HG02840 (cell line): ENCODE data around the gene MDFIC2.

Experiments used
- ATAC-seq: cut with Tn5 transposase; IDR thresholded peaks from one replicate; pipeline ENCODE4 v1.9.1; 2021; ENCODE audit warnings: mild to moderate bottlenecking, moderate library complexity, moderate number of reproducible peaks; ENCODE audit not compliant: unreplicated experiment, low FRiP score

The MDFIC2 gene

GRCh38 chr3:70185661-70186060 lies 126.8 kb downstream of the MDFIC2 start:
- no peak for ATAC-seq

- no peak for ATAC-seq
Measured at GRCh38 chr3:70183781-70184504, 128.5 kb downstream of the MDFIC2 start.

GRCh38 chr3:70182166-70182565 lies 130.3 kb downstream of the MDFIC2 start:
- no peak for ATAC-seq

- ATAC-seq = no peak
Measured at GRCh38 chr3:70180664-70181063, 131.8 kb downstream of the MDFIC2 start.

- no peak for ATAC-seq
Measured at GRCh38 chr3:70179111-70179510, 133.3 kb downstream of the MDFIC2 start.

- no peak for ATAC-seq
Measured at GRCh38 chr3:70177881-70178645, 134.4 kb downstream of the MDFIC2 start.

- no peak for ATAC-seq
Measured at GRCh38 chr3:70176224-70176623, 136.2 kb downstream of the MDFIC2 start.

GRCh38 chr3:70156808-70157207 lies 155.6 kb downstream of the MDFIC2 start:
- ATAC-seq = no peak

- ATAC-seq = no peak
Measured at GRCh38 chr3:70150599-70150998, 161.8 kb downstream of the MDFIC2 start.

- ATAC-seq = no peak
Measured at GRCh38 chr3:70149714-70150400, 162.6 kb downstream of the MDFIC2 start.
